HG02840 (cell line): ENCODE results near the gene TLR8.
"Not testable (repeated sequence)": the region's sequence is repeated elsewhere in the genome, so short reads cannot be mapped to it uniquely, and the experiment has no call there.

ENCODE experiments used
- ATAC-seq: cut with Tn5 transposase; IDR thresholded peaks from one replicate; pipeline ENCODE4 v1.9.1; 2021; ENCODE audit warnings: mild to moderate bottlenecking, moderate library complexity, moderate number of reproducible peaks; ENCODE audit not compliant: unreplicated experiment, low FRiP score

The TLR8 gene

GRCh38 chrX:12944452-12944851 is 38.0 kb downstream of the TLR8 start:
- not testable (repeated sequence) for ATAC-seq

GRCh38 chrX:12945494-12945893 is 39.1 kb downstream of the TLR8 start:
- ATAC-seq: no peak

- ATAC-seq: no peak
Measured at GRCh38 chrX:12946406-12946805, 40.0 kb downstream of the TLR8 start.

GRCh38 chrX:12946838-12947544 is 40.6 kb downstream of the TLR8 start:
- peak; percentile 34 for ATAC-seq

GRCh38 chrX:12947545-12948235 is 41.3 kb downstream of the TLR8 start:
- ATAC-seq: no peak

- no peak for ATAC-seq
Measured at GRCh38 chrX:12948495-12948894, 42.1 kb downstream of the TLR8 start.

GRCh38 chrX:12949205-12949926 is 42.9 kb downstream of the TLR8 start:
- no peak for ATAC-seq

- ATAC-seq: peak; percentile 50
Measured at GRCh38 chrX:12949927-12950656, 43.7 kb downstream of the TLR8 start.

GRCh38 chrX:12950851-12951594 is 44.6 kb downstream of the TLR8 start:
- ATAC-seq: no peak

GRCh38 chrX:12951595-12951975 is 45.2 kb downstream of the TLR8 start:
- ATAC-seq: no peak

- no peak for ATAC-seq
Measured at GRCh38 chrX:12953420-12953819, 47.0 kb downstream of the TLR8 start.

- no peak for ATAC-seq
Measured at GRCh38 chrX:12954376-12954775, 48.0 kb downstream of the TLR8 start.

GRCh38 chrX:12954981-12955380 is 48.6 kb downstream of the TLR8 start:
- ATAC-seq: no peak

GRCh38 chrX:12955882-12956703 is 49.7 kb downstream of the TLR8 start:
- ATAC-seq: peak; percentile 45

- peak; percentile 65 for ATAC-seq
Measured at GRCh38 chrX:12956704-12957534, 50.5 kb downstream of the TLR8 start.

GRCh38 chrX:12958059-12958458 is 51.6 kb downstream of the TLR8 start:
- no peak for ATAC-seq

GRCh38 chrX:12958461-12958860 is 52.0 kb downstream of the TLR8 start:
- no peak for ATAC-seq

- ATAC-seq: no peak
Measured at GRCh38 chrX:12961196-12961718, 54.8 kb downstream of the TLR8 start.
